Stimulated activated CD4-positive, alpha-beta T cell treated with anti-CD3 and anti-CD28 coated beads, Interleukin-1b, Interleukin-23, amount 100 ng/mL, for 48 hours (primary cell): Measurements from ENCODE around the gene PDE8A.
"Not testable (repeated sequence)": the region's sequence is repeated elsewhere in the genome, so short reads cannot be mapped to it uniquely, and the experiment has no call there.

ENCODE experiments used
- DNase-seq: peaks from one replicate; pipeline ENCODE4 v3.0.0-alpha.2; 2020

PDE8A gene

DNA sequence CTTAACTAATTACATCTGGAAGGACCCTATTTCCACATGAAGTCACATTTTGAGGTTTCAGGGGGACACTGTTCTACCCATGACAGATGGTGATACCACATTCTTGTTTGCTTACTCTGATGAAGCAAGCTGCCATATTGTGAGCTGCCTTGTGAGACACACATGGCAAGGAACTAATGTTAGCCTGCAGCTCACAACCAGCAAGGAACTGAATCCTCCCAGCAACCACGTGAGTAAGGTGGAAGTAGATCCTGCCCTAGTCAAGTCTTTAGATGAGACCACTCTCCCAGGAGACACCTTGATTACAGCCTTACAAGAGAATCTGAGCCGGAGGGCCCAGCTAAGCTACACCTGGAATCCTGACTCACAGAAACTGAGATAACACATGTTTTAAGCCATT, 160.1 kb downstream of the PDE8A start:
- DNase-seq, result no peak

DNA sequence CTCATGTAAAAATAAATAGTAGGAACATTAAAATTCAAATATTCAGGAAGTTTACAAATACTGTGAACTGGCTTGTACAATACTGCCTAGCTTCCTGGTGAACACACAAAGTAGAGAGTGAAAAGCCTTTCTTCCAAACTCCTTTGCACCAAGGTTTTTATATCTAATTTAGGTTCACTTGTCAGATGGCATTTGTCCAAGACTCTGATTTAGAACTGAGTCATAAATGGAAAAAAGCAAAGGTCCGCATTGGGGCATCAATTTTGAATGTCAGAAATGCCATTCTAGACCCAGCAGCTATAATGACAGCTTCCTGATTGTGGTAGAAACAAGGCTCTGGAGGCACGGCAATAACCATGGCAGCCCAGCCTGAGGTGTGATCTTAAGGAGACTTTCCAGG, 160.7 kb downstream of the PDE8A start:
- no peak for DNase-seq

DNA sequence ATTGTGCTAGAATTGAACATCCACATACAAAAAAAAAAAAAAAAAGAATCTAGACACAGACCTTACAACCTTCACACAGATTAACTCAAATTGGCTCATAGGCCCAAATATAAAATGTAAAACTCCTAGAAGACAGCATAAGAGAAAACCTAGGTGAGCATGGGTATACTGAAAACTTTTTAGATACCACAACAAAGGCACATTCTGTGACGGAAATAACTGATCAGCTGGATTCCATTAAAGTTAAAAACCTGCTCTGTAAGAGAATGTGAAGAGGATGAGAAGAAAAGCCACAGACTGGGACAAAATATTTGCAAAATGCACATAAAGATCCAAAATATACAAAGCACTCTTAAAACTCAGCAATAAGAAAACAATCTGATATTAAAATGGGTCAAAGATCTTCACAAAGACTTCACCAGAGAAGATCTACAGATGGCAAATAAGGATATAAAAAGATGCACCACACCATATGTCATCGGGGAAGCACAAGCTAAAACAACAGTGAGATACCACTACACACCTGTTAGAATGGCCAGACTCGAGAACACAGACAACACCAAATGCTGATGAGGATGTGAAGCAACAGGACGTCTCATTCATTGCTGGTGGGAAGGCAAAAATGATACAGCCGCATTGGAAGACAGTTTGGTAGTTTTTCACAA, 167.9 kb downstream of the PDE8A start:
- no peak for DNase-seq

DNA sequence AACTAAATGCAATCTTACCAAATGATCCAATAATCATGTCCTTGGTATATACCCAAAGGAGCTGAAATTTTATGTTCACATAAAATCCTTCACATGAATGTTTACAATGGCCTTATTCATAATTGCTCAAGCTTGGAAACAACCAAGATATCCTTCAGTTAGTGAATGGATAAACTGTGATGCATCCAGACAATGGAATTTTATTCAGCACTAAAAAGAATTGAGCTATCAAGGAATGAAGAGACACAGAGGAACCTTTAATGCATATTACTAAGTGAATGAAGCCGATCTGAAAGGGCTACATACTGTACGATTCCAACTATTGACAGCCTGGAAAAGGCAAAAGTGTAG, 168.4 kb downstream of the PDE8A start:
- DNase-seq, result no peak

DNA sequence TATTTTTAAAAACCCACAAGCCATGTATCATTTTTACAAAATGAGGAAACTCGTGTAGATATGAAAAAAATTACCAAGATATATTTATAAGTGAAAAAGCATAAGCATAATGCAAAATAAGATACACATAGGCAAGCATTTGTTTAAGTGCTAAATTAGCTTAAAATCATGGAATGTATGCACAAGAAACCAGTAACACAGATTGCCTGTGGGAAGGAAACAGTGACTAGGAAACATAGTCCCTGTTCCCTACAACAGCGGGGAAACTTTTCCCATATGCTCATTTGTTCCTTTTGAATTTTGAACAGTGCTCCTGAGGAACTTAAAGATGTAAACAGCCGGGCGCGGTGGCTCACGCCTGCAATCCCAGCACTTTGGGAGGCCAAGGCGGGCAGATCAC, 169.5 kb downstream of the PDE8A start:
- no peak for DNase-seq

DNA sequence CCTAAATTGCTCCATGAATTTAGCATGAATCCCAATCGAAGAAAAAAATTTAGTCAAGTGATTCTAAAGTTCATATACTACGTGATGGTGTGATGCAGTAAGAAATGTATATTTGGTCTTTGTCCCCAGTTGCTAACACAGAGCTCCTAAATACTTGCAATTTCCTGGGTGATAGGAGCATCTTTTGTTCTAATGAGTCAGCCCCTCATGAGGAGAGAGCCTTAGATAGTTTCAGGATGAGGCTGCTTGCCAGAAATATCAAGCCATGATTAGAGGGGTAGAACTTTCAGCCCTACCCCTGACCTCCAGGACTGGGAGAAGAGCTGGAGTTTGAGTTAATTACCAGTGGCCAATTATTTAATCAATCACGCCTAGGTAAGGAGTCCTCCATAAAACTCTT, 170.2 kb downstream of the PDE8A start:
- no peak for DNase-seq

DNA sequence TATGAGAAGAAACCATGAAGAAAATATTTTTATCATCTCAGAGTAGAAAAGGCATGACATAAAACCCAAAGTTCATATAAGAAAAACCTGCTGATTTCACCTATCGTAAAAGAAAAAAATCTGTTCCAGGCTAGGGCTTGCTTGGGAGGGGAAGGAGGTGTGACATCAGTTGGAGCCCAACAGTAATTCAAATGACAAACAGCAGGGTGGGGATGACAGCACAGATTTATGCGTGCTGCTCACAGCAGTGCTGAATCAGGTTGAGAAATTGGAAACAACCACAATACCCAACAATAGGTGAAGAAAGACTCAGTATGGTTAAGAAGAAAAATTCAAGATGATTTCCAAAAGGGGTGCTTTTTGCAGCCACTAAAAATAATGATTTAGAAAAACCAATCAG, 172.4 kb downstream of the PDE8A start:
- no peak for DNase-seq

DNA sequence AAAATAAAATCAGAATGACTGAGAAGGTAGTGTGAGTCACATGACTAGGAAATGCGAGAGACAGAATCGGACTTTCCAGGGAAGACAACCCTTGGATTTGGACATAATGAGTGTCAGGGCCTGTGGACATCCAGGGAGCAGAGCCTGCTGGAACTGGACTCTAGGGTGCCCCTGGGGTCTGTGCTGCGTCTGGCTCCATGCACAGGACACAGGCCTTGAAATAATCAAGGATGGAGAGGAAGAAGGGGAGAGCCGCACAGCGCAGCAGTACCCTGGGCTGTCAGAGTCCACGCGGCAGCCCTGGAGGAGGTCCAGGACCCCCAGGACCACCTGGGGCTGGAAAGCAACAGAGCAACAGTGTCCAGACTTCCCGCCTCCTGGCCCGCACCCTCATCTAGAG, 173.7 kb downstream of the PDE8A start:
- no peak for DNase-seq

DNA sequence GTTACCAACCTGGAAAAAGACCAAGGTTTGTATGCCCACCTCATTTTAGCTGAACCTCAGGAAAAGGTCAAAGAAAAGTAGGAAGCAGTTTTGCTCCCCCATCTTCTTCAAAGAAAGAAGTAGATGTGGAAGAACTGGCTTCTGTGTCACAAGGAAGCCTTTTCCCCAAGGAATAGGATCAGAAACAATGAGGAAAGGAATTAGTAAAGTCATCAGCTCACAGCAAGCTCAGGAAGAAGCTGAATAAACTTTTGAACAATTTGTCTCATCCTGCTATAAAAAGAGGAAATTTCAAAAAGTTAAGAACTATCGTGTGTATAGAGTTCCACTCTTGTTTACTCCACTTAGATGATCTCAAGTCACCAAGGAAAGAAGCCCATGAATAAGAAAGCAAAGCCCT, 174.2 kb downstream of the PDE8A start:
- no peak for DNase-seq

DNA sequence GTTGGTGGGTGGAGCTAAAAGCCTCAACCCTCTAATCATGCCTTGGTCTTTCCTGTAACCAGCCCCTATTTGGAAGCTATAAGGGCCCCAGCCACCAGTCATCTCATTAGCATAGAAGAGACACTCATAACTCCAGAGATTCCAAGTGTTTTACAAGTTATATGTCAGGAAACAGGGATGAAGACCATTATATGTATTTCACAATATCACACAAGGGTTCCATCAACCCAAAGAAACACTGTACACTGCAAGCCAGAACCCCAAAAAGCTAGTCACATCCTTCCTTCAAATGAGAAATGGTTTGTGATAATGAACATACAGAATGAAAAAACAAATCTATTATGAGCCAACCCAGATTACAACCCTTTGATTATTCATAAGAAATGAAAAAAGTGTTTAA, 175.7 kb downstream of the PDE8A start:
- DNase-seq, result no peak

DNA sequence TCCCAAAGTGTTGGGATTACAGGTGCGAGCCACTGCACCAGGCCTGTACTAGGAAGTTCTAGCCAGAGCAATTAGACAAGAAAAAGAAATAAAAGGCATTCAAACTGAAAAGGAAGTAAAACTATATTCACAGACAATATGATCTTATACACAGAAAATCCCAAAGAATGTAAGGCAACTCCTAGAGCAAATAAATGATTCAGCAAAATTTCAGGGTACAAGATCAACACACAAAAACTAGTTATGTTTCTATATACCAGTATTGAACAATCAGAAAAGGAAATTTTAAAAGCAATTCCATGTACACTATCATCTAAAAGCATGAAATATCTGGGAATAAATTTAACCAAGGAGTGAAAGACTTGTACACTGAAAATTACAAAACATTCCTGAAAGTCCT, 180.6 kb downstream of the PDE8A start:
- DNase-seq, result no peak

DNA sequence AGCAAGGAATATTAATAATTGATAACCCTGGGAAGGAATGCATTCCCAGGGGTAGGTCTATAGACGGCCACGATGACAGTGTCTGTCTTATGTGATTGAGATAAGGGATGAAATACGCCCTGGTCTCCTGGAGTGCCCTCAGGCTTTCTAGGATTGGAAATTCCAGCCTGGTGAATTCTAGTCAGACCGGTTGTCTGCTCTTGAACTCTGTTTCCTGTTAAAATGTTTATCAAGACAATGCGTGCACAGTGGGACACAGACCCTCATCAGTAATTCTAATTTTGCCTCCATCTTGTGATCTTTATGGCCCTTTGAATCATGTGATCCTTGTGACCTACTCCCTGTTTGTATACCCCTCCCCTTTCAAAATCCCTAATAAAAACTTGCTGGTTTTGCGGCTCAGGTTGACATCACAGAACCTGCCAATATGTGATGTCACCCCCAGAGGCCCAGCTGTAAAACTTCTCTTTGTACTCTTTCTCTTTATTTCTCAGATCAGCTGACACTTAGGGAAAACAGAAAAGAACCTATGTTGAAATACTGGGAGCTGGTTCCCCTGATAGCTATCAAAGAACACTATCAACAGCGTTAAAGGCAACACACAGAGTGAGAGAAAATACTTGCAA, 183.3 kb downstream of the PDE8A start:
- no peak for DNase-seq

DNA sequence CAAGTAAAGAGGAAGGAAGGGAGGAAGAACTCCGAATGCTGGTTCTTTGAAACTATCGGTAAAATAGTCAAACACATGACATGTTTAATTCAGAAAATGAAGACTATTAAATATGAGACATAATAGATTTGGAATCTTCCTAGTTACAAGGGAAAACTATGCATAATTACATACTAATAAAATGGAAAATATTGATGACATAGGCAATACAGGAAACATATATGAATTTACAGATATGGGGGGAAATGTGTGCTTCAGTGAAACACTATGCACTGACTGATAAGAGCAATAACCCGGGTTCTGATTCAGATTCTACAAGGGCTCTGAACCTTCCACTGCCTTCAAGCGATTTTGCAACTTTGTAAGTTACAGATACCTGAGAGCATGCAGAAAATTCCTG, 185.9 kb downstream of the PDE8A start:
- no peak for DNase-seq

DNA sequence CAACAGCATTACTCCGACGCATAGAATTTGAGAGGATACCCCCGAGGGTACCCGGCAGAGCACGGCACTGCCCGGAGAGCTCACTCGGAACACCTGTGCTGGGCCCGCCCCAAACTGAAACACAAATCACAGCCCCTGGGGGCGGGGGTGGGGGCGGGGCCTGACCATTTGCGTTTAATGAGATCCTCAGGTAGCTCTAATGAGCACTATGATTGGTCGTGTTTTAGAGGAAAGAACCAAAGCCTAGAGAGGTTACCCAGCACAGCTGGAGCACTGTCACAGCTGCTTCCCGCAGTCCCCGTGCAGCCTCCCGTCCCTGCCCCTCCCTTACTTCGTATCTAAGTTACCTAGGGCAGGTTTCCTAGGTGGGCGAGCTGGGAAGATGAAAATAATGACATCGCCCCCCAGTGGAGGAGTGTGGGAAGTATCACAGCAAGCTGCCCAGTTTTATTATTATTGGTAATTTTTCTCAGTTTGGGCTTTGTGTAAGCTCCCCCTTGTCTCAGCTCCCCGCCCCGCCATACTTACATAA, 187.1 kb downstream of the PDE8A start:
- DNase-seq, result peak; percentile 53

DNA sequence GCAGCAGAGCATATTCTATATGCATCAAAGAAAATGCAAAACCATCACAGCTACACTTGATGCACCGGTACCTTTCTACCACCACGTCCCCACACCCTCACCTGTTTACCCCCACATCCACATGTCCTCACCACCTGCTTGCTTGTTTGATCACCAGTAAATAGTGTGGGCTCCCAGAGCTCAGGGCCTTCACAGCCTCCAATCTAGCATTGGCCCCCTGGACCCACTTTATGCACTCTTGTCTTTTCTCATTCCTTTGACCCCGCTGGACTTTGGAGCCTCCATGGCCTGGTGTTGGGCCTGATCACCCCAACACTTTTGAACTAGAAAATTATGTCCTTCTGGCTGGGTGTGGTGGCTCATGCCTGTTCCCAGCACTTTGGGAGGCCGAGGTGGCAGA, 190.1 kb downstream of the PDE8A start:
- DNase-seq, result no peak

DNA sequence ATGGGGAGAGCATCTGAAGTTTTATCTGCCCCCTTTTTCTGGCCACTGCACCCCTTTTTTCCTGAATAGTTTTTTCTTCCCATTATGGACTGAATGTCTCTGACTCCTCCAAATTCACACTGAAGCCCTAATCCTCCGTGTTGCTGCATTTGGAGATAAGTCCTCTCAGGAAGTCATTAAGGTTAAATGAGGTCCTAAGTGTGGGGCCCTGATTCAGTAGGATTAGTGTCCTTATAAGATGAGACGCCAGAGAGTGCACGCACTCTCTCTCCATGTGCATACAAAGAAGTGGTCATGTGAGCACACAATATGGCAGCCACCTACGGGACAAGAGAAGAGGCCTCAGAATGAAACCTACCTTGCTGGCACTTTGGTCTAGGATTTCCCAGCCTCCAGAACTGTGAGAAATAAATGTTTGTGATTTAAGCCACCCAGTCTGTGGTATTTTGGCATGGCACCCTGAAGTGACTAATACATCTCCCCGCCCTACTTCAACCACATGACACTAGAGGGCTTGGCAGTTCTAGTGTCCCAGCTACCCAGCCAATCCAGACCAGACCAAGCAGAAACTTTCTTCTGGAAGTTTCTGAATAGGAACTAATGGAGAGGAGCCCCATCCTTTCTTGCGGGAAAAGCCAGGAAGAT, 191.3 kb downstream of the PDE8A start:
- DNase-seq, result no peak

DNA sequence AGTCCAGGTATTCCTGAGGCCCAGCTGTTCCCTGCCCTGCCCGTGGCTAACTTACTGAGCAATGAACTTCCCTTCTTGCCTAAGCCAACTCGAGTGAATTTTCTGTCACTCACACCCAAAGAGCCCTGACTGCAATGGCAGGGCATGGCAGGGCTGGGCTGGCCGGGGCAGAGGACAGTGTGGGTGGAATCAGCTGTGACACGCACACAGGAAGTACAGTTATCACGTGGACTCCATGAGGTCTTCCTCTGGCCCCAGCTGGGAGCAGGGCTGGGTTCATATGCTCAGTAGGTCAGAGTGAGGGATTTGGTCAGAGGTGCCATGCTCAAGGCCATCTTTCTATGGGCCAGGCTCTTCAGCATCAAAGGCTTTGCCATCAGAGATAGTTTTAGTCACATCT, 192.0 kb downstream of the PDE8A start:
- DNase-seq, result not testable (repeated sequence)

DNA sequence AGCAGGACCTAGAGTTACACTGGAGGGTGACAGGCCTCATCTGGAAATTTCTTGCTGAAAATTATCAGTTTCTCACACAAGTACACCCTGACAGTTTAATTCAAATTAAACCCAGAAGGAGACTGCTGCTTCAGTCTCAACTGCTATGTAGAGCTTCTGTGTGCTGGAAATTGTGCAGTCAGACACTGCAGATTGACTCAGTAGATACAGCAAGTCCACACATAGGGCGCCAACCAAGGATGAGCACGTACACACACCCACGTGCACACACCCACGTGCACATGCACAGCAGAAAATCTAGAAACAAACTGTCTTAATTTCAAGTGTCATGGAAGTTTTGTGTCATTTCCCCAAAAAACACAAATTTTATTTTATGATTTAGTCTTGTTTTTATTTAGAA, 192.9 kb downstream of the PDE8A start:
- no peak for DNase-seq

DNA sequence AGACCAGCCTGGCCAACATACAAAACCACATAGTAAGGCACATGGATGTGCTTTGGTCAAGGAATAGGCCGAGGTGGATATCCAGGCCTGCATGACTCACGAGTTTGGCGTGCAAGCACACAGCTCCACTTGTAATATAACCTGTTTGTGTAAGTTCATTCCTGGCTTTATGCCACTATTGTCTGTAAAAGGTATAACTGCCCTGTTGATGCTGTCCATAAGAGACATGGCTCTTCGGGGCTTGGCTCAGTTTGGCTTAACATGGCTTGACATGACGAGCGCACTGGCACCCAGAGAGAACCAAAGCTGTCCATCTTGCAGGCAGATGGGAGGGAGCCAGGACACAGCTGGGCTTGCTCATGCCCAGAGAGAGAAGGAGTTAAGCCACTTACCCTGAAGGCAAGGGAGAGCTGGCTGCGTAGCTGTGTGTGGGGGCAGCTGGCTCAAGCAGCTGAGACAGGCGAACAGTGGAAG, 195.4 kb downstream of the PDE8A start:
- not testable (repeated sequence) for DNase-seq

DNA sequence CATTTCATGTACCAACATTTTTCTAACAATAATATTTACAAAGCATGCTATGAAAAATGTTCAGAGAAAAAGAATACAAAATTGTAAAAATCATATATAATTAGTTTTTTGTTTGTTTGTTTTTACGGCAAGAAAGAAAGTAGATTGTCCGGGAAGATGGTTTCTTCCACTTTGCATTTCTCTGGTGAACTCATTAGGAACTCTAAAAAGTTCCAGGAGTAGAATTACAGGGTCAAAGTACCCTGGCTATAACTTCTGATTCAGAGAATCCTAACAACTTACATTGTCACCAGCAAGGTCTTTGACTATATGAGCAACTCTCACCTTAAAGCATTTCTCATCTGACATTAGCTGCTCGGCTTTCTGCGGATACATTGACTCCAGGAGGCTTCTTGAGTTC, 196.7 kb downstream of the PDE8A start:
- DNase-seq, result no peak

DNA sequence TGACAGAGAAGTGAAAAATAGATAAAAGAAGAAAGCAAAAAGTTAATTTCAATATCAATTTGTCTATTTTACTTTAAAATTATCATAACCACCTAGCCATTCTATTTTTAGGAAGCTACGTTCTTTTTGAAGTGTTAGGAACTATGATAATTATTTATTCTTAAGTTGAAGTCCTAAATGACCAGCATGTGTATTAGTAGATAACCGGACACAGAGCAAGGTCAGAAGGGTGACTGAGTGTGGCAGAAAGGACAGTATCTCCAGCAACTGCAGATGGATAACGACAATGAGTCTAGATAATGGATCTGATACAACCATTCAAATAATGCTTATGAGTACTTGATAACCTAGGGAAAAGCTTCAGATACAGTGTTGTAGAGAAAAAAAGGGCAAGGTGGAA, 198.0 kb downstream of the PDE8A start:
- DNase-seq, result no peak

DNA sequence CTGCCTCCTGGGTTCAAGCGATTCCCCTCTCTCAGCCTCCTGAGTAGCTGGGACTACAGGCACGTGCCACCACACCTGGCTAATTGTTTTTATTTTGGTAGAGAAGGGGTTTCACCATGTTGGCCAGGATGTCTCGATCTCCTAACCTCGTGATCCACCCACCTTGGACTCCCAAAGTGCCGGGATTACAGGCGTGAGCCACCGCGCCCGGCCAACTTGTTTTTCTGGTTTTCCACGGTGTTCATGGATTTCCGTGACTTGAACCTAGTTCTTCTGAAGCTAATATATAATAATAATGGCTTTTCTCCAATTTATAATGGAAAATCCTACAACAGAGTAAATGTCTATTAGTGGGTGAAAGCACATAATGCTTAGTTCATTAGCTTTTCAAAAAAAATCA, 203.7 kb downstream of the PDE8A start:
- not testable (repeated sequence) for DNase-seq

DNA sequence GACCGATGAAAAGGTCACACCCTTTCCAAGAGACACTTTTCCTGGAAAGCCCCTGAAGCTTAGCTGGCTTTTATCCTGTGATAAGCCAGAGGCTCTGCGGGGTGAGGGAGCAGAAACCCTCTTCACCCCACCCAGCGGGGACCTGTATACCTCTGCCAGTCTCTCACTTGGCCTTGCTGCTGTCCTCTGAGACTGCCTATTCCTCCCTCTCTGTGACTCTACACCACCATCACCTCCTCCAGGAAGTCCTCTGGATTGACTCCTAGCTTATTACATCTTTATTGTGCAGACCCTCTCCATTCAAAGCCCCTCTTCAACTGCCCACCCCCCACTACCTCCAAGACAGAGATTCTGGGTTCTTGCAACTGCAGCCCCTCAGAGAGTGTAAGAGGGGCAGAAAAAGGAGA, 206.5 kb downstream of the PDE8A start:
- DNase-seq, result not testable (repeated sequence)
